CD4-positive, alpha-beta T cell (primary cell): Measurements from ENCODE around the gene CNTFR. TPM values are rescaled to one million over a fixed set of nuclear protein-coding genes. Genes with fewer than 3 reads are reported as not detected.

Experiments
- ATAC-seq: fragments of 200-7000 bp; cut with Tn5 transposase; one replicate; pipeline ENCODE4 v1.10.0; 2022; ENCODE audit warnings: mild to moderate bottlenecking; ENCODE audit not compliant: poor library complexity
- CTCF ChIA-PET: fragments of 350-600 bp; sonication (Branson Sonifier 250); formaldehyde crosslinking; loops from one replicate; lab custom pipeline; 2021; ENCODE audit warnings: antibody characterized with exemption, inconsistent platforms; lab: Charles Lee
- POLR2A ChIA-PET: fragments of 350-600 bp; sonication (Branson Sonifier 250); formaldehyde crosslinking; loops from one replicate; lab custom pipeline; 2021; ENCODE audit warnings: antibody characterized with exemption, inconsistent platforms; lab: Charles Lee
- DNase-seq, 14 experiments: peaks; one replicate each; pipeline ENCODE4 v3.0.0-alpha.2; 2013 to 2020; ENCODE audit warnings: mixed read lengths in 2 of 14
- H3K27ac ChIP-seq, 2 donors: one replicate each; pipeline versions ENCODE4 v1.5.1 to v1.7.0; 2013; ENCODE audit warnings: low read length in 2 of 2, low read depth in 1 of 2, mild to moderate bottlenecking in 1 of 2
- H3K27me3 ChIP-seq, 2 experiments: 1 replicate in 1 of 2; 2 replicates in 1 of 2; pipeline versions ENCODE4 v1.6.1 to v1.7.0; 2013; ENCODE audit warnings: low read length in 2 of 2, control low read depth in 1 of 2, mild to moderate bottlenecking in 1 of 2, moderate library complexity in 1 of 2; ENCODE audit not compliant: insufficient read depth in 2 of 2, control insufficient read depth in 1 of 2
- H3K36me3 ChIP-seq: one replicate; pipeline ENCODE4 v1.6.1; 2013; ENCODE audit warnings: low read length, control low read depth; ENCODE audit not compliant: insufficient read depth
- H3K4me1 ChIP-seq: one replicate; pipeline ENCODE4 v1.6.1; 2013; ENCODE audit warnings: low read length, control low read depth; ENCODE audit not compliant: insufficient read depth
- H3K4me3 ChIP-seq: one replicate; pipeline ENCODE4 v1.5.1; 2013; ENCODE audit warnings: mild to moderate bottlenecking, low read length, moderate library complexity
- H3K9me3 ChIP-seq, 2 experiments: 1 replicate in 1 of 2; 2 replicates in 1 of 2; pipeline versions ENCODE4 v1.6.1 to v1.7.0; 2013; ENCODE audit warnings: low read length in 2 of 2, mild to moderate bottlenecking in 2 of 2, control low read depth in 1 of 2, moderate library complexity in 1 of 2; ENCODE audit not compliant: control insufficient read depth in 1 of 2, insufficient read depth in 1 of 2
- H3K27ac Mint-ChIP-seq: one replicate; pipeline ENCODE4 v1.8.0; 2020; ENCODE audit warnings: mixed read lengths
- H3K27me3 Mint-ChIP-seq: one replicate; pipeline ENCODE4 v1.8.0; 2021; ENCODE audit warnings: mixed read lengths
- H3K36me3 Mint-ChIP-seq: one replicate; pipeline ENCODE4 v1.8.0; 2021; ENCODE audit warnings: low read depth, mixed read lengths
- H3K4me1 Mint-ChIP-seq: one replicate; pipeline ENCODE4 v1.8.0; 2021; ENCODE audit warnings: low read depth, mixed read lengths
- H3K4me3 Mint-ChIP-seq: one replicate; pipeline ENCODE4 v1.8.0; 2020; ENCODE audit warnings: mild to moderate bottlenecking, mixed read lengths
- H3K9me3 Mint-ChIP-seq: one replicate; pipeline ENCODE4 v1.8.0; 2020; ENCODE audit warnings: mixed read lengths
- CTCF ChIP-seq: fragments of 200-600 bp; IDR thresholded peaks from one replicate; pipeline ENCODE4 v1.8.0; 2022; ENCODE audit warnings: antibody characterized with exemption, mild to moderate bottlenecking
- intact Hi-C, 2 experiments: fragments of 100-400 bp; cut with DNase I in 1 of 2; cut with micrococcal nuclease in 1 of 2; formaldehyde crosslinking; loops; one replicate each; pipeline versions ENCODE4 v1.15.1 to v1.9.0; 2023 to 2025; cut with DNase I, micrococcal nuclease
- total RNA-seq, 174 experiments: library from RNA in 2 of 174; stranded (reverse) in 2 of 174; gene quantifications; one replicate each; pipeline ENCODE4 v1.2.3 and lab custom pipeline; 2021 to 2026

The CNTFR gene
- total RNA-seq, 2 experiments from 2014 or later: not detected

GRCh38 chr9:34578241-34579103, 11.1 kb downstream of the CNTFR start:
- no peaks in the 10 kb centered on the region for H3K36me3 ChIP-seq
- no peak overlapping the region for H3K27ac Mint-ChIP-seq
- H3K27me3 ChIP-seq: peaks cover 53 to 66% of the 10 kb centered on the region in 2 experiments
- no peaks in the 10 kb centered on the region for H3K9me3 Mint-ChIP-seq
- intact Hi-C loops: no loop called here
- DNase-seq (peak in 2 of 14 experiments; percentile 23 to 28), ATAC-seq (peak; percentile 49)
- POLR2A ChIA-PET: no interaction called here
- no peaks in the 10 kb centered on the region for H3K36me3 Mint-ChIP-seq
- H3K27ac ChIP-seq: no peak overlapping the region
- H3K27me3 Mint-ChIP-seq: peaks cover 89% of the 10 kb centered on the region
- peaks cover 0 to 15% of the 10 kb centered on the region in 2 experiments for H3K9me3 ChIP-seq
- H3K4me3 ChIP-seq: no peak overlapping the region
- CTCF ChIA-PET: no interaction called here
- H3K4me3 Mint-ChIP-seq: no peak overlapping the region
- H3K4me1 Mint-ChIP-seq: peaks cover 10% of the 10 kb centered on the region
- H3K4me1 ChIP-seq: peaks cover 13% of the 10 kb centered on the region
- no peak for TF ChIP-seq CTCF

GRCh38 chr9:34577400-34578240, 11.9 kb downstream of the CNTFR start:
- CTCF ChIA-PET: no interaction called here
- Histone ChIP-seq H3K4me3 (no peak overlapping the region), H3K27me3 (peaks cover 49 to 61% of the 10 kb centered on the region in 2 experiments), H3K36me3 (no peaks in the 10 kb centered on the region), H3K9me3 (peaks cover 0 to 15% of the 10 kb centered on the region in 2 experiments), H3K27ac (no peak overlapping the region), H3K4me1 (peaks cover 13% of the 10 kb centered on the region)
- no peak for ATAC-seq
- no peaks in the 10 kb centered on the region for H3K9me3 Mint-ChIP-seq
- H3K27me3 Mint-ChIP-seq: peaks cover 89% of the 10 kb centered on the region
- TF ChIP-seq CTCF: no peak
- POLR2A ChIA-PET: no interaction called here
- H3K4me1 Mint-ChIP-seq: peaks cover 10% of the 10 kb centered on the region
- intact Hi-C loops: no loop called here
- peak overlapping the region; percentile 16 for H3K4me3 Mint-ChIP-seq
- no peak overlapping the region for H3K27ac Mint-ChIP-seq
- no peak for DNase-seq
- no peaks in the 10 kb centered on the region for H3K36me3 Mint-ChIP-seq

- Histone ChIP-seq H3K9me3 (peaks cover 0 to 15% of the 10 kb centered on the region in 2 experiments), H3K4me3 (no peak overlapping the region), H3K27ac (no peak overlapping the region), H3K36me3 (no peaks in the 10 kb centered on the region), H3K4me1 (peaks cover 13% of the 10 kb centered on the region), H3K27me3 (peaks cover 45 to 56% of the 10 kb centered on the region in 2 experiments)
- Mint-ChIP-seq H3K27ac (no peak overlapping the region), H3K4me3 (peak overlapping the region; percentile 16), H3K9me3 (no peaks in the 10 kb centered on the region), H3K36me3 (no peaks in the 10 kb centered on the region), H3K27me3 (peaks cover 89% of the 10 kb centered on the region), H3K4me1 (peaks cover 10% of the 10 kb centered on the region)
- no peak for TF ChIP-seq CTCF
- POLR2A ChIA-PET: no interaction called here
- CTCF ChIA-PET: interaction anchor here (0.6 kb wide), 1 partner anchor 117 kb away, joined by 3 read pairs; no protein-coding TSS in a partner anchor
- DNase-seq: no peak
- intact Hi-C loops: no loop called here
- ATAC-seq: no peak
Observed at GRCh38 chr9:34576597-34577399, 12.7 kb downstream of the CNTFR start.
